ENCODE measurements around the gene FSTL5. TPM values are rescaled to one million over a fixed set of nuclear protein-coding genes. Genes with fewer than 3 reads are reported as not detected.

The FSTL5 gene
- total RNA-seq, 2 donors from 2014 or later, result not detected

DNA sequence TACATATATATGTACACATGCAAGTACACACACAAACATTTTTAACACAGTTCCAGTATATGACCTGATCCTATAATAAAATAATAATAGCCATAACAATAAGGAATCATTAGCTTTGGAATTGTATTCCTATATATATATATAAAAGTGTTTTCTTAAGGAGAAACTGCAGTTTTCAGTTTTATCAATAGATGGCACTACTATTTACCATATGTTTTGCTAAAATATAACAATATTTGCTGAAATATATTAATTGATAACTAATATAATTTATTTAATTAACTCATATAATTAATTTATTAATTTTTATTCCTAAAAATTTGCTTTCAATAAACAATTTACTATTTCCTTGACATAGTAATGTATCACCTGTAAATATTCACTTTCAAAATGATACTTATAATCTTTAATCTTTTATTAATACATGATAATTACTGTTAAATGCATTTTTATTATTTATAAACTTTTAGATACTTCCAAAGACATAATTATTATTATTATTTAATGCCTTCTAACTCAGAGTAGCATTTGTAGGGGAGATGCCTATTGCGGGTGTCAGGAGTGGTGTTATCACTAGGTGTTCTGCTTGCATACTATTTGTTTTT, 599.5 kb downstream of the FSTL5 start:
- Mint-ChIP-seq H3K4me3 (no peak overlapping the region), H3K4me1 (ENCODE audit: low read depth in 2 of 2) (no peaks in the 10 kb centered on the region), H3K36me3 (peaks cover 6% of the 10 kb centered on the region), H3K9me3 (peaks cover 7% of the 10 kb centered on the region), H3K27ac (no peak overlapping the region), H3K27me3 (no peaks in the 10 kb centered on the region)
- ATAC-seq (no peak), DNase-seq (ENCODE audit: low spot score) (no peak)

DNA sequence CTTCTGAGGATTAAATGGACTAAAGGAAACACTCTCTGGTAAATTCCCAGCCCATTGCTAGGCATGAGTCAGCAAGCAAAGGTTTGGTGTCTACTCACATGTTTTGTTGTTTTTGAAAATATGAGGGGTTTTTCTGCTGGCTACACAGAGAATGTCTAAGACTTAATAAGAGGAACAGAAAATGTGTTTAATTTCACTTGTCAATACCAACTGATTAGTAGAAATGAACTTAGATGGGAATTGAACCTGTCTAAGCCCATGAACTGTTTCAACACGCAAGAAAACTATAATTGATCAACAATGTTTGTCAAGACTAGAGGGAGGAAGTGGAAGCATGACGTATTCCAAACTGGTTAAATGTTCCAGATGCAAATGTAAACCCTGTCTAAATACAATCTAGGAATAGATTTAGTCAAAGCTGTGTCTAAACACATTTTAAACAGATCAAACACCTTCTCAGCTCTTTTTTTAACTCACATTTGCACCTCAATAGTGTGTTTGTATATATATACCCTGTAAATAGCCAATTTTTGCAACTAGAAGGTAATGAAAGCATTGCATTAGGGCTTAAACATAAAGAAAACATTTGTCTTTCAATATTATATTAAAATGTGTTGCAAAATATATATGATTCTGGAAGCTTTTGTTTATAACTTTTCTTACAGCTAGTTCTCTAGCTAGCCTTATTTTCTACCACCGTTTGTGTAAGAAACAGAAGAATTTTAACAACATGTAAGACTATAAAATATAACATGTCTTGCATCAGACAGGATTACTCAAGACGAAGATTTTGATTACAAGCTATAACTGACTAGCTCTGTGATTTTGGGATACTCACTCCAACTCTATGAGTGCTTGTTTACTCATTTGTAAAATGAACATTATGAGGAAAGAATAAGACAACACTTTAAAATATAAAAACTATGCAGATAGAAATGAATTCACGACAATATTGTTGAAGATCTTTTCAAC, 607.8 kb downstream of the FSTL5 start:
- no peak overlapping the region for H3K4me3 Mint-ChIP-seq
- ATAC-seq, result no peak
- H3K9me3 Mint-ChIP-seq, result peaks cover 9% of the 10 kb centered on the region
- no peak for DNase-seq (ENCODE audit: low spot score)
- H3K27ac Mint-ChIP-seq, result no peak overlapping the region
- H3K36me3 Mint-ChIP-seq, result no peaks in the 10 kb centered on the region
- H3K4me1 Mint-ChIP-seq (ENCODE audit: low read depth in 2 of 2), result no peaks in the 10 kb centered on the region
- H3K27me3 Mint-ChIP-seq, result no peaks in the 10 kb centered on the region

- no peaks in the 10 kb centered on the region for H3K27me3 Mint-ChIP-seq
- H3K27ac Mint-ChIP-seq, result no peak overlapping the region
- H3K9me3 Mint-ChIP-seq, result peaks cover 9% of the 10 kb centered on the region
- ATAC-seq (no peak), DNase-seq (ENCODE audit: low spot score) (no peak)
- no peaks in the 10 kb centered on the region for H3K4me1 Mint-ChIP-seq (ENCODE audit: low read depth in 2 of 2)
- no peak overlapping the region for H3K4me3 Mint-ChIP-seq
- no peaks in the 10 kb centered on the region for H3K36me3 Mint-ChIP-seq
These were observed 609.3 kb downstream of the FSTL5 start for GRCh38 chr4:161554372-161554990.

DNA sequence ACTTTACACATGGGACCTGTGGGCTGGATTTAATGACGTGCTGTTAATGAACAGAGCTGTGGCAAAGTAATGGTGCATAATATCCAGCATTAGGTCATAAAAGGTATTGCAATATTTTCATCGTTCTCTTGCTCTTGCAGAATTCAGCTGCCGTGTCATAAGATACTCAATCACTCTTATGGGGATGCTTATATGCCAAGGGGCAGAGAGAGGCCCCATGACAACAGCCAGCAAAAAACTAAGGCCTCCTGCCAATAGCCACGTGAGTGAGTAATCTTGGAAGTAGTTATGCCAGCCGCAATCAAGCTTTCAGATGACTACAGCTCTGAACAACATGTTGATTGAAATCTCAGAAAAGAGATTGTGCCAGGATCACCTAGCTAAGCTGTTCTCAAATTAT, 616.9 kb downstream of the FSTL5 start:
- Mint-ChIP-seq H3K27ac (no peak overlapping the region), H3K4me1 (ENCODE audit: low read depth in 2 of 2) (no peaks in the 10 kb centered on the region), H3K4me3 (no peak overlapping the region), H3K27me3 (no peaks in the 10 kb centered on the region), H3K36me3 (no peaks in the 10 kb centered on the region), H3K9me3 (peaks cover 8% of the 10 kb centered on the region)
- no peak for ATAC-seq
- no peak for DNase-seq (ENCODE audit: low spot score)

- no peak overlapping the region for H3K4me3 Mint-ChIP-seq
- DNase-seq (ENCODE audit: low spot score) (no peak), ATAC-seq (no peak)
- no peaks in the 10 kb centered on the region for H3K27me3 Mint-ChIP-seq
- peaks cover 23% of the 10 kb centered on the region for H3K9me3 Mint-ChIP-seq
- H3K4me1 Mint-ChIP-seq (ENCODE audit: low read depth in 2 of 2), result no peaks in the 10 kb centered on the region
- H3K27ac Mint-ChIP-seq, result no peak overlapping the region
- peaks cover 14% of the 10 kb centered on the region for H3K36me3 Mint-ChIP-seq
These were observed 623.5 kb downstream of the FSTL5 start for GRCh38 chr4:161540265-161540664.

- Mint-ChIP-seq H3K4me3 (no peak overlapping the region), H3K9me3 (peaks cover 26% of the 10 kb centered on the region), H3K27me3 (no peaks in the 10 kb centered on the region), H3K27ac (no peak overlapping the region), H3K36me3 (peaks cover 15% of the 10 kb centered on the region), H3K4me1 (ENCODE audit: low read depth in 2 of 2) (no peaks in the 10 kb centered on the region)
- ATAC-seq, result no peak
- DNase-seq (ENCODE audit: low spot score), result no peak
These were observed 624.9 kb downstream of the FSTL5 start for GRCh38 chr4:161538941-161539340.

GRCh38 chr4:161530710-161531109, 633.1 kb downstream of the FSTL5 start:
- DNase-seq (ENCODE audit: low spot score) (no peak), ATAC-seq (no peak)

GRCh38 chr4:161525121-161525520, 638.7 kb downstream of the FSTL5 start:
- H3K36me3 Mint-ChIP-seq, result no peaks in the 10 kb centered on the region

More at GRCh38 chr4:161530710-161531109, 633.1 kb downstream of the FSTL5 start:
- Mint-ChIP-seq H3K27me3 (no peaks in the 10 kb centered on the region), H3K4me3 (no peak overlapping the region), H3K4me1 (ENCODE audit: low read depth in 2 of 2) (no peaks in the 10 kb centered on the region), H3K36me3 (peaks cover 13% of the 10 kb centered on the region), H3K9me3 (peaks cover 14% of the 10 kb centered on the region), H3K27ac (no peak overlapping the region)

DNA sequence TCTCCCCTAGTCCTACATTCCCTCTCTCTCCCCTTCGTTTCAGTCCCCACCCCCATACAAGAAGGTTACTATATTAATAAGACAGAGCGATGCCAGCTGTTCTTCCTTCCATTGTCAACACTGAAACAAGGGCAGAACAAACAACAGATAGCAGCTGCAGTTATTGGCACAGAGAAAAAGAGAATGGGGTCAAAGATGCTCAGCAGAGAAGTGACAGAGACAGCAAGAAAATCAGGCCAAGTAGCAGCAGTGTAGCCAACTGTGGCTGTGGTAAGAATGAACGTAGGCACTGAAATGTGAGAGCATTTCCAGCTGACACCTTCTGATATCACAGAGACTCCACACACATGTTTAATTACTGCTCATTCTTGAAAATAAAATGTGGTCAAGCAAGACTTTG, 641.8 kb downstream of the FSTL5 start:
- DNase-seq (ENCODE audit: low spot score), result no peak
- ATAC-seq, result no peak
- Mint-ChIP-seq H3K4me3 (no peak overlapping the region), H3K27ac (no peak overlapping the region), H3K4me1 (ENCODE audit: low read depth in 2 of 2) (no peaks in the 10 kb centered on the region), H3K36me3 (no peaks in the 10 kb centered on the region), H3K27me3 (no peaks in the 10 kb centered on the region), H3K9me3 (peaks cover 3% of the 10 kb centered on the region)

More at GRCh38 chr4:161525121-161525520, 638.7 kb downstream of the FSTL5 start:
- H3K27ac Mint-ChIP-seq, result no peak overlapping the region
- H3K9me3 Mint-ChIP-seq, result no peaks in the 10 kb centered on the region
- no peak overlapping the region for H3K4me3 Mint-ChIP-seq
- no peaks in the 10 kb centered on the region for H3K27me3 Mint-ChIP-seq
- no peaks in the 10 kb centered on the region for H3K4me1 Mint-ChIP-seq (ENCODE audit: low read depth in 2 of 2)
- no peak for ATAC-seq
- no peak for DNase-seq (ENCODE audit: low spot score)

DNA sequence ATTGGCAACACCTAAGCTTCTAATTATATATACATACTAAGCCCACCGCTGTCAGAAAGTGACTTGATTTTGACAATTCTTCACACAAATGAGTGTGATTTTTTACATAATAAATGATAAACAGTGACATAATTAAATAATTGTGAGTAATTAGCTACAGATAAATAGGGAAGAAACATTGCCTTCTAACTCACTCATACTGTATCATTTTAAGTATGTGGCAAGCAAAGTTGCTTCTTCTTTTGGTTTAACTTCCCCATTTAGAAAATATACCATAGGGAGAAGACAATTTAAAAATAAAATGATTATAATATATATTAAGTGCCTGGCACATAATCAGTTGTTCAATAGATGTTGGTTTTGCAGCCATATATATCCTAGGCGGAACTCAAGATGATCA, 644.2 kb downstream of the FSTL5 start:
- ATAC-seq (no peak), DNase-seq (ENCODE audit: low spot score) (no peak)
- Mint-ChIP-seq H3K27ac (no peak overlapping the region), H3K36me3 (no peaks in the 10 kb centered on the region), H3K27me3 (no peaks in the 10 kb centered on the region), H3K4me3 (no peak overlapping the region), H3K9me3 (peaks cover 3% of the 10 kb centered on the region), H3K4me1 (ENCODE audit: low read depth in 2 of 2) (no peaks in the 10 kb centered on the region)

DNA sequence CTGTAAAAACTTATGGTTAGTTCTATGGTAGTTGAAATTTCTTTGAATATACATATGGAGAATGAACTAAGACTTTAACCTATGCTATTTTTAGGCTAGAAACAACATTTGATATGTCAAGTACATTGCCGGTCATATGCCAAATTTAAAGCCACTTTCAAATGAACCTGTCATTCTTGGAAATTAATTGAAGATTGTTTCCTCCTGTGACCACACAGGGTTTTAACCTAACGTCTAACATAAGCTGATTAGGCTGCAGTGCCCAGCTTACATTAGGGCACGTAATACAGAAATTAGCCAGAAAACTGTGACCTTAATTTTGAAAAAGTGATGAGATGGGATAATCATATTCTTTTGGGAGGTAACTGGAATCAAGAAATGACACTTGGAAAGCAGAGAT, 645.9 kb downstream of the FSTL5 start:
- Mint-ChIP-seq H3K27ac (no peak overlapping the region), H3K9me3 (peaks cover 7% of the 10 kb centered on the region), H3K4me1 (ENCODE audit: low read depth in 2 of 2) (no peaks in the 10 kb centered on the region), H3K27me3 (no peaks in the 10 kb centered on the region), H3K4me3 (no peak overlapping the region), H3K36me3 (no peaks in the 10 kb centered on the region)
- ATAC-seq (no peak), DNase-seq (ENCODE audit: low spot score) (no peak)

- H3K36me3 Mint-ChIP-seq, result no peaks in the 10 kb centered on the region
- no peak overlapping the region for H3K27ac Mint-ChIP-seq
- ATAC-seq (no peak), DNase-seq (ENCODE audit: low spot score) (no peak)
- H3K27me3 Mint-ChIP-seq, result no peaks in the 10 kb centered on the region
- H3K9me3 Mint-ChIP-seq, result peaks cover 3% of the 10 kb centered on the region
- no peak overlapping the region for H3K4me3 Mint-ChIP-seq
- H3K4me1 Mint-ChIP-seq (ENCODE audit: low read depth in 2 of 2), result no peaks in the 10 kb centered on the region
These were observed 658.7 kb downstream of the FSTL5 start for GRCh38 chr4:161505141-161505540.

DNA sequence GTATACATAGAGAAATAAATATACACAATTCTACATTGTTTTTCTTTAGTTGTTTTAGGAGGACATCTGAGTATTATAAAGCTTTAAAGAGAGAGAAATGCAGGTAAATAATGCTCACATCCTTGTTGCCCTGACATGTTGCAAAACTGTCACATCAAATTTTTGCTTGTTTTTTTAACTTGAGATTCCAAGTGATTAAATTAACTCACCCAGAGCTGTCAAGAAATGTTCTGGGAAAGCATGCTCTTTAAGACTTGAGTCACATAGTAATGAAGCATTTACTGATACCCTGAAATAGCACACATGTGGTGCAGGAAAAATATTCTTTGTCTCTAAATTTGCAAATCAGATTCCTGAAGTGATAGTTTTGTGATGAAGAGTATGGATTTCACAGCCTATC, 665.6 kb downstream of the FSTL5 start:
- no peak for ATAC-seq
- H3K27ac Mint-ChIP-seq, result no peak overlapping the region
- no peaks in the 10 kb centered on the region for H3K27me3 Mint-ChIP-seq
- no peaks in the 10 kb centered on the region for H3K36me3 Mint-ChIP-seq
- no peak for DNase-seq (ENCODE audit: low spot score)
- H3K4me1 Mint-ChIP-seq (ENCODE audit: low read depth in 2 of 2), result no peaks in the 10 kb centered on the region
- H3K9me3 Mint-ChIP-seq, result peaks cover 3% of the 10 kb centered on the region
- no peak overlapping the region for H3K4me3 Mint-ChIP-seq

DNA sequence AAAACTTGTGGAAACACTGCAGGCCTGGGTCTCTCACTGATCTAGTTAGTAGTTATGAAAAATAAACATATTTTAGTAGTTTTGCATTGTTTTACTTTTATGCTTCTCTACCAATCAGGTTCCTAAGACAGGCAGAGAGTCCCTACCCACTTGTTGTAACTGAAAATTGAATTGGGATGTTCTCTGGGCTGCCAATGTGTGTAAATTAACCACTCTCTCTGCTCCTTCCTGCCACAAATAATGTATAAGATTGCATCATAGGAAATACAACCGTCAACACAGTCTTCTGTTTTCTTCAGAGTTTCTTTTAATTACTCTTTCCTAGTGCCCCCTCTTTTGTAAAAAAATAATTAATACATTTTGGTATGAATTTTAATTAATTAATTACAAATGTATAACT, 677.3 kb downstream of the FSTL5 start:
- DNase-seq (ENCODE audit: low spot score), result no peak
- H3K27me3 Mint-ChIP-seq, result no peaks in the 10 kb centered on the region
- H3K4me3 Mint-ChIP-seq, result no peak overlapping the region
- H3K36me3 Mint-ChIP-seq, result no peaks in the 10 kb centered on the region
- no peaks in the 10 kb centered on the region for H3K9me3 Mint-ChIP-seq
- no peak overlapping the region for H3K27ac Mint-ChIP-seq
- no peak for ATAC-seq
- no peaks in the 10 kb centered on the region for H3K4me1 Mint-ChIP-seq (ENCODE audit: low read depth in 2 of 2)
